ENCODE measurements around the gene WNT5B. TPM values are rescaled to one million over a fixed set of nuclear protein-coding genes. Genes with fewer than 3 reads are reported as not detected.
A peak's percentile ranks its signal among the peaks of the same experiment; 100 is the strongest.

Gene WNT5B
- total and polyA plus RNA-seq, 2 of the 4 experiments (the other 2 are of a cell fraction), result 83.7 to 102 TPM

DNA sequence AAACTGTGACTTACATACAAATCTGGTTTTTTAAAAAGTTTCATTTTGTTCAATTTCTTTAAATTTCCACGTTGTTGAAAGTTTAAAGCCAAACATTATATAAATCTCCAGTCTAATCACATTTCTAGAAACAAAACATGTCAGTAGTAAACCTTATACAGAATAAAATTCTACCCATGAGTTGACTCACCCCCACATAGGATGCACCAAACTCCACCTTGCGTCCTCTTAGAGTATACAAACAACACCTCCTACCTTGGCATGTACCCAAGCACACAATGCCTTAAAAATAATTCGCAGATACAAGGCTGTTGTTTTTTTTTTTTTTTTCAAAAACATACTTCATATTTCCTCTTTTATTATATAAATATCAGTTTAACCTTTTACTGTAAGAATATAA is 38.0 kb upstream of the WNT5B start:
- DNase-seq (no peak), ATAC-seq (ENCODE audit: low read depth) (no peak)
- peak overlapping the region; percentile 49 for H2BK5ac ChIP-seq (ENCODE audit: low read depth, low read length, poor library complexity, severe bottlenecking)
- WGBS, 2 experiments (ENCODE audit: extremely low coverage in 2 of 2, insufficient read length in 1 of 2), result 0% methylated on average over 1 of the region's 3 CpGs; no CpG with 5 or more reads in 1 of the 2 experiments
- in situ Hi-C loops (cut with MboI; ENCODE audit: low sequenced_read_pairs), result loop anchor here (25.0 kb wide), 1 partner anchor 679 kb away; no protein-coding TSS in a partner anchor
- no peak overlapping the region for H3K27ac ChIP-seq (ENCODE audit: insufficient read depth, low read length)
- intact Hi-C loops (cut with micrococcal nuclease), result no loop called here
- peaks cover 25% of the 10 kb centered on the region for H3K4me1 ChIP-seq (ENCODE audit: control insufficient read depth, insufficient read depth, low read length)
- peak overlapping the region; percentile 95 for H3K4me2 ChIP-seq (ENCODE audit: low read depth, low read length)
- no TSS peak for BruUV-seq (replicated peaks)
- peaks cover 18% of the 10 kb centered on the region for H3K9me1 ChIP-seq (ENCODE audit: insufficient read depth, low read length)
- ChIA-PET CTCF (no interaction called here), POLR2A (ENCODE audit: unreplicated experiment) (no interaction called here)
- H3K23ac ChIP-seq (ENCODE audit: low read depth, low read length), result no peak overlapping the region
- H3K18ac ChIP-seq (ENCODE audit: low read depth, low read length), result no peak overlapping the region
- no peak overlapping the region for H2BK120ac ChIP-seq (ENCODE audit: low read depth, low read length)
- no peak overlapping the region for H2AFZ ChIP-seq (replicated peaks; ENCODE audit: low read length, poor library complexity)
- peaks cover 65% of the 10 kb centered on the region for H4K20me1 ChIP-seq (ENCODE audit: insufficient read depth, low read length)
- H3K4ac ChIP-seq (ENCODE audit: low read depth, low read length), result no peak overlapping the region
- H3K36me3 ChIP-seq (ENCODE audit: control insufficient read depth, insufficient read depth, low read length), result no peaks in the 10 kb centered on the region
- H3K4me3 ChIP-seq (ENCODE audit: insufficient read depth, low read depth, low read length), result peak overlapping the region; percentile 20; the same call in 1 of the 2 replicates
- H2BK15ac ChIP-seq (ENCODE audit: low read depth, low read length), result no peak overlapping the region
- no peak overlapping the region for H2BK20ac ChIP-seq (ENCODE audit: low read depth, low read length)
- H3K27me3 ChIP-seq (ENCODE audit: control insufficient read depth, insufficient read depth, low read length), result no peaks in the 10 kb centered on the region
- no peak overlapping the region for H3K9ac ChIP-seq (ENCODE audit: low read depth, low read length)
- H2AK9ac ChIP-seq (replicated peaks; ENCODE audit: low read depth, low read length, poor library complexity), result no peak overlapping the region
- peaks cover 32 to 81% of the 10 kb centered on the region in 2 experiments for H3K79me1 ChIP-seq (ENCODE audit: low read depth in 1 of 2, low read length in 2 of 2)
- H3K14ac ChIP-seq (replicated peaks; ENCODE audit: low read depth, low read length), result 0 out of 2 replicates have a peak overlapping the region, but pooled peaks have one; percentile 10
- TF ChIP-seq RCOR1 (IDR thresholded peaks at IDR 0.05; ENCODE audit: insufficient replicate concordance, low read length), result no peak
- TF ChIP-seq CTCF (conservative IDR thresholded peaks at IDR 0.05; ENCODE audit: low read depth, low read length), result 0 out of 2 replicates have a peak, but pooled peaks have one; percentile 6
- TF ChIP-seq RFX5 (IDR thresholded peaks at IDR 0.05; ENCODE audit: low read depth, low read length), result no peak
- no peak for TF ChIP-seq MXI1 (IDR thresholded peaks at IDR 0.05; ENCODE audit: borderline replicate concordance, low read depth, low read length)
- no peak for TF ChIP-seq CEBPB (IDR thresholded peaks at IDR 0.05; ENCODE audit: low read depth, low read length)
- TF ChIP-seq, protein P1, sequence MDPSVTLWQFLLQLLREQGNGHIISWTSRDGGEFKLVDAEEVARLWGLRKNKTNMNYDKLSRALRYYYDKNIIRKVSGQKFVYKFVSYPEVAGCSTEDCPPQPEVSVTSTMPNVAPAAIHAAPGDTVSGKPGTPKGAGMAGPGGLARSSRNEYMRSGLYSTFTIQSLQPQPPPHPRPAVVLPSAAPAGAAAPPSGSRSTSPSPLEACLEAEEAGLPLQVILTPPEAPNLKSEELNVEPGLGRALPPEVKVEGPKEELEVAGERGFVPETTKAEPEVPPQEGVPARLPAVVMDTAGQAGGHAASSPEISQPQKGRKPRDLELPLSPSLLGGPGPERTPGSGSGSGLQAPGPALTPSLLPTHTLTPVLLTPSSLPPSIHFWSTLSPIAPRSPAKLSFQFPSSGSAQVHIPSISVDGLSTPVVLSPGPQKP (IDR thresholded peaks at IDR 0.05; ENCODE audit: borderline replicate concordance, low read depth, low read length), result no peak
- no peak for TF ChIP-seq SMC3 (IDR thresholded peaks at IDR 0.05; ENCODE audit: low read depth, low read length)
- TF ChIP-seq MAZ (IDR thresholded peaks at IDR 0.05; ENCODE audit: borderline replicate concordance, low read depth, low read length), result no peak
- no peak for TF ChIP-seq MAFK (IDR thresholded peaks at IDR 0.05; ENCODE audit: low read depth, low read length)
- H3K9me3 ChIP-seq (ENCODE audit: control insufficient read depth, insufficient read depth, low read length), result no peaks in the 10 kb centered on the region
- H2AK5ac ChIP-seq (ENCODE audit: low read depth, low read length), result no peak overlapping the region
- H3K56ac ChIP-seq (ENCODE audit: extremely low read depth, insufficient read depth, low read length), result no peak overlapping the region
- no peak overlapping the region for H4K91ac ChIP-seq (ENCODE audit: insufficient read depth, low read depth, low read length)
- dilution Hi-C loops (cut with HindIII; ENCODE audit: low sequenced_read_pairs, unreplicated experiment), result no loop called here
- no peak overlapping the region for H4K5ac ChIP-seq (ENCODE audit: low read depth, low read length)
- H4K8ac ChIP-seq (ENCODE audit: low read depth in 2 of 2, low read length in 2 of 2), result no peak overlapping the region
